ENCODE data around the gene LPAR1.

The LPAR1 gene

DNA sequence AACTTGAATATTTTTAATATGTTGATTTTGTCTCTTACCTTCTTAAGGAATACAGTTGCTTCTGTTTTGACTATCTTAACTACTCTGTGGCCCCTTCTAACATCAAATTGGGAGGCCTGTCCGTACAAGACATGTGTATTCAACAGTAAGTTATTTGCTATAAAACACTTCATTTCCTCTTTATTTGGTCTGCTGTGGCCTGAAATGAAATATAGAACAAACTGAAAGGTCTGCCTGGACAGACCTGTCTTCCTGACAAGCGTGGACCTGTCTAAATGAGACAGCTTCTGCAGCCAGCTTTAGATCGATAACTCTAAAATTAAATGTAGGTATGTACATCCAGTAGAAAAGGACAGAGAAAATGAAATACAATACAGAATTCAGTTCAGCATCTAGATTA is 2.2 kb upstream of the LPAR1 start:
- no peak for DNase-seq (ENCODE audit: low spot score)
- TF ChIP-seq CTCF (IDR thresholded peaks at IDR 0.05; ENCODE audit: borderline replicate concordance, control extremely low read depth, extremely low read depth, insufficient read depth, missing control alignments): no peak
- in situ Hi-C loops (cut with MboI; ENCODE audit: low sequenced_read_pairs, unreplicated experiment): no loop called here

- TF ChIP-seq CTCF (IDR thresholded peaks at IDR 0.05; ENCODE audit: borderline replicate concordance, control extremely low read depth, extremely low read depth, insufficient read depth, missing control alignments): no peak
- DNase-seq (ENCODE audit: low spot score): no peak
- in situ Hi-C loops (cut with MboI; ENCODE audit: low sequenced_read_pairs, unreplicated experiment): no loop called here
Observed at GRCh38 chr9:111039231-111039906, 1.1 kb upstream of the LPAR1 start.

- TF ChIP-seq CTCF (IDR thresholded peaks at IDR 0.05; ENCODE audit: borderline replicate concordance, control extremely low read depth, extremely low read depth, insufficient read depth, missing control alignments): peak; percentile 36
- in situ Hi-C loops (cut with MboI; ENCODE audit: low sequenced_read_pairs, unreplicated experiment): no loop called here
- DNase-seq (ENCODE audit: low spot score): peak; percentile 75
Observed at GRCh38 chr9:111037708-111038330, 451 bp downstream of the LPAR1 start.

- peak; percentile 20 for DNase-seq (ENCODE audit: low spot score)
- in situ Hi-C loops (cut with MboI; ENCODE audit: low sequenced_read_pairs, unreplicated experiment): no loop called here
- no peak for TF ChIP-seq CTCF (IDR thresholded peaks at IDR 0.05; ENCODE audit: borderline replicate concordance, control extremely low read depth, extremely low read depth, insufficient read depth, missing control alignments)
Observed at GRCh38 chr9:111037356-111037707, 938 bp downstream of the LPAR1 start.

DNA sequence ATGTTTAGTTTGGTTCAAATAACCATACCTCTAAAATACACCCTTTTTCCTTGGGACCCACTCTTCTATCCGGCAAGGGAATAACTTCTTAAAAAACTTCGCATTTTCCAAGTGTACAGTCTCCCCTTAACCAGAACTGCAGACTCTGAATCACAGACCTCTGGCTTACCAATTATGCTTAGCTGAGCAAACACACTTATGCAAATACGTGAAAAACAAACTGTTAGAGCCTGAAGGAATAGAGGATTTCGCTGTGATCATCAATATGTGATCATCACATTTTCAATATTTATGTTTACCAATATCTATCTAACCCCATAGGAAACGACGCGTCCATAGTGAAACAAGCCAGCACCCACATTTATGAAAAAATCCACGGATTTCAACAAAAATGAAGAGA is 1.3 kb downstream of the LPAR1 start:
- in situ Hi-C loops (cut with MboI; ENCODE audit: low sequenced_read_pairs, unreplicated experiment): no loop called here
- no peak for TF ChIP-seq CTCF (IDR thresholded peaks at IDR 0.05; ENCODE audit: borderline replicate concordance, control extremely low read depth, extremely low read depth, insufficient read depth, missing control alignments)
- DNase-seq (ENCODE audit: low spot score): no peak

GRCh38 chr9:111036429-111036789 is 1.9 kb downstream of the LPAR1 start:
- in situ Hi-C loops (cut with MboI; ENCODE audit: low sequenced_read_pairs, unreplicated experiment): no loop called here
- TF ChIP-seq CTCF (IDR thresholded peaks at IDR 0.05; ENCODE audit: borderline replicate concordance, control extremely low read depth, extremely low read depth, insufficient read depth, missing control alignments): no peak
- DNase-seq (ENCODE audit: low spot score): no peak
